ENCODE measurements around the gene ATXN1. TPM values are rescaled to one million over a fixed set of nuclear protein-coding genes. Genes with fewer than 3 reads are reported as not detected.

Gene ATXN1
- total RNA-seq, 1 experiment from 2014 or later, result 19.7 TPM

GRCh38 chr6:16437095-16437494, 324.2 kb downstream of the ATXN1 start:
- CTCF ChIA-PET, result interaction anchor here (0.5 kb wide), 1 partner anchor 326 kb away, joined by 3 read pairs; no protein-coding TSS in a partner anchor
- Mint-ChIP-seq H3K27me3 (ENCODE audit: unreplicated experiment) (no peaks in the 10 kb centered on the region), H3K36me3 (ENCODE audit: insufficient read depth, unreplicated experiment) (no peaks in the 10 kb centered on the region), H3K27ac (ENCODE audit: unreplicated experiment) (no peak overlapping the region), H3K9me3 (ENCODE audit: low read depth, unreplicated experiment) (peaks cover 4% of the 10 kb centered on the region), H3K4me1 (ENCODE audit: low read depth, unreplicated experiment) (no peaks in the 10 kb centered on the region), H3K4me3 (ENCODE audit: low read depth, unreplicated experiment) (no peak overlapping the region)
- BruUV-seq (replicated peaks), result no TSS peak
- TF ChIP-seq, protein P1, sequence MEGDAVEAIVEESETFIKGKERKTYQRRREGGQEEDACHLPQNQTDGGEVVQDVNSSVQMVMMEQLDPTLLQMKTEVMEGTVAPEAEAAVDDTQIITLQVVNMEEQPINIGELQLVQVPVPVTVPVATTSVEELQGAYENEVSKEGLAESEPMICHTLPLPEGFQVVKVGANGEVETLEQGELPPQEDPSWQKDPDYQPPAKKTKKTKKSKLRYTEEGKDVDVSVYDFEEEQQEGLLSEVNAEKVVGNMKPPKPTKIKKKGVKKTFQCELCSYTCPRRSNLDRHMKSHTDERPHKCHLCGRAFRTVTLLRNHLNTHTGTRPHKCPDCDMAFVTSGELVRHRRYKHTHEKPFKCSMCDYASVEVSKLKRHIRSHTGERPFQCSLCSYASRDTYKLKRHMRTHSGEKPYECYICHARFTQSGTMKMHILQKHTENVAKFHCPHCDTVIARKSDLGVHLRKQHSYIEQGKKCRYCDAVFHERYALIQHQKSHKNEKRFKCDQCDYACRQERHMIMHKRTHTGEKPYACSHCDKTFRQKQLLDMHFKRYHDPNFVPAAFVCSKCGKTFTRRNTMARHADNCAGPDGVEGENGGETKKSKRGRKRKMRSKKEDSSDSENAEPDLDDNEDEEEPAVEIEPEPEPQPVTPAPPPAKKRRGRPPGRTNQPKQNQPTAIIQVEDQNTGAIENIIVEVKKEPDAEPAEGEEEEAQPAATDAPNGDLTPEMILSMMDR (IDR thresholded peaks at IDR 0.05; ENCODE audit: unreplicated experiment), result no peak
- no peak for DNase-seq
- intact Hi-C loops (cut with micrococcal nuclease; ENCODE audit: unreplicated experiment), result no loop called here

- Mint-ChIP-seq H3K4me3 (ENCODE audit: low read depth, unreplicated experiment) (no peak overlapping the region), H3K9me3 (ENCODE audit: low read depth, unreplicated experiment) (peaks cover 4% of the 10 kb centered on the region), H3K4me1 (ENCODE audit: low read depth, unreplicated experiment) (no peaks in the 10 kb centered on the region), H3K36me3 (ENCODE audit: insufficient read depth, unreplicated experiment) (no peaks in the 10 kb centered on the region), H3K27ac (ENCODE audit: unreplicated experiment) (no peak overlapping the region), H3K27me3 (ENCODE audit: unreplicated experiment) (no peaks in the 10 kb centered on the region)
- TF ChIP-seq, protein P1 (IDR thresholded peaks at IDR 0.05; ENCODE audit: unreplicated experiment), result no peak
- CTCF ChIA-PET, result no interaction called here
- no TSS peak for BruUV-seq (replicated peaks)
- intact Hi-C loops (cut with micrococcal nuclease; ENCODE audit: unreplicated experiment), result no loop called here
- DNase-seq, result no peak
Observed at GRCh38 chr6:16436550-16436949, 324.7 kb downstream of the ATXN1 start.

DNA sequence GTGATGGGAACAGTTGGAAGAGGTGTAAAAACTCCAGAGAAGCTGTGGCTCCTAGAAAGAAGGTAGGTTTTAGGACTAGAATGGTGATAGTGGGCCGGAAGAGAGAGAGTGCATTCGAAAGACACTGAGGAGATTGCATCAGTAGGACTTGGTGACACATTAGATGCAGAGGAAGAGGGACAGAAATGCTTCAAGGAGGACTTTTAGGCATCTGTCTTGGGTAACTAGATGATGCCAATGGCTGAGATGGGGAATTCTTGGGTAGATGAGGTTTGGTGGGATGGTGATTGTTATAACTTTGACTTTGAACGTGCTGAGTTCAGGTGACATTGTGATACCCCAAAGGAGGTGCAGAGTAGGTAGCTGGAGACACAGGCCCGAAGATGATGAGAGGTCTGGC, 326.4 kb downstream of the ATXN1 start:
- H3K36me3 Mint-ChIP-seq (ENCODE audit: insufficient read depth, unreplicated experiment), result no peaks in the 10 kb centered on the region
- no TSS peak for BruUV-seq (replicated peaks)
- no peak overlapping the region for H3K27ac Mint-ChIP-seq (ENCODE audit: unreplicated experiment)
- H3K4me3 Mint-ChIP-seq (ENCODE audit: low read depth, unreplicated experiment), result no peak overlapping the region
- no peaks in the 10 kb centered on the region for H3K4me1 Mint-ChIP-seq (ENCODE audit: low read depth, unreplicated experiment)
- CTCF ChIA-PET, result no interaction called here
- peaks cover 4% of the 10 kb centered on the region for H3K9me3 Mint-ChIP-seq (ENCODE audit: low read depth, unreplicated experiment)
- no peaks in the 10 kb centered on the region for H3K27me3 Mint-ChIP-seq (ENCODE audit: unreplicated experiment)
- DNase-seq, result no peak
- TF ChIP-seq, protein P1 (IDR thresholded peaks at IDR 0.05; ENCODE audit: unreplicated experiment), result no peak
- intact Hi-C loops (cut with micrococcal nuclease; ENCODE audit: unreplicated experiment), result no loop called here

GRCh38 chr6:16433338-16433890, 327.8 kb downstream of the ATXN1 start:
- no peak for DNase-seq
- Mint-ChIP-seq H3K27me3 (ENCODE audit: unreplicated experiment) (no peaks in the 10 kb centered on the region), H3K27ac (ENCODE audit: unreplicated experiment) (no peak overlapping the region), H3K4me1 (ENCODE audit: low read depth, unreplicated experiment) (no peaks in the 10 kb centered on the region), H3K36me3 (ENCODE audit: insufficient read depth, unreplicated experiment) (no peaks in the 10 kb centered on the region), H3K9me3 (ENCODE audit: low read depth, unreplicated experiment) (peaks cover 4% of the 10 kb centered on the region), H3K4me3 (ENCODE audit: low read depth, unreplicated experiment) (no peak overlapping the region)
- CTCF ChIA-PET, result no interaction called here
- TF ChIP-seq, protein P1 (IDR thresholded peaks at IDR 0.05; ENCODE audit: unreplicated experiment), result no peak
- intact Hi-C loops (cut with micrococcal nuclease; ENCODE audit: unreplicated experiment), result no loop called here
- BruUV-seq (replicated peaks), result no TSS peak

Measured in Calu3 (cell line).